Measurements from ENCODE around the gene C1QTNF4.

C1QTNF4 gene

DNA sequence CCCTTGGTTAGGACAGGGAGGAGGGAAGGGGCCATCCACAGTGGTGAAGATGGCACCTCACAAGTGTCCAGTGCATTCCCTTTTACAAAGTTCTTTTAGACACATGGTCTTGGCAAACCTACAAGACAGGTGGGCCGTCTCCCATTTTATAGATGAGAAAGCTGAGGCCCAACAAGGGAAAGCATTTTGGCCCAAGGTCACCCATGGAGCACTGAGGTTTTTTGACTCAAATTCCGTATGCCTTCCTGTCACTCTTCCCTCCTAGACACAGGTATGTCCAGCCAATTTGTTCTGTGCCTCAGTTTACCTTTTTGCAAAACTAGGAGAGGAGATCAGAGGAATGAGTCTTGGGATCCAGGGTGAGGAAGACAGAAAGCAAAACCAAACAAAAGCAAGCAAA, 1.2 kb downstream of the C1QTNF4 start:
- no peak for DNase-seq (ENCODE audit: low read depth)

DNA sequence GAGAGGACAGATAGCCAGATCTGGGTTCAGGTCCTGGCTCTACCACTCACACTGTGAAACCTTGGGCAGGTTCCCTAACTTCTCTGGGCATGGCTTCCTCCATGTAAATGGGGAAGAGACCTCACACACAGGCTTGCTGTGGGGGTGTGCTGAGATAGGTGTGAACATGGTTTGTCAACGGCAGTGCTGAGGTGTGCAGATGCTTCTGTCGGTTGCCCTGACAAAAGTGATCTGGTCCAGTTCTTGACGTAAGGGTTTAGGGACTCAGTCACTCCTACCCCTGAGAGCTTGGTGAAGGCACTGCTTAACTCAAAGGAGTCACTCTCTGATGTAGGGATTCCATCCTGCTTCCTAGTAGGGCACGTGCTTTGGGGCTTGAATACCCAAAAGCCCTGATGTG, 2.0 kb downstream of the C1QTNF4 start:
- no peak for DNase-seq (ENCODE audit: low read depth)

DNA sequence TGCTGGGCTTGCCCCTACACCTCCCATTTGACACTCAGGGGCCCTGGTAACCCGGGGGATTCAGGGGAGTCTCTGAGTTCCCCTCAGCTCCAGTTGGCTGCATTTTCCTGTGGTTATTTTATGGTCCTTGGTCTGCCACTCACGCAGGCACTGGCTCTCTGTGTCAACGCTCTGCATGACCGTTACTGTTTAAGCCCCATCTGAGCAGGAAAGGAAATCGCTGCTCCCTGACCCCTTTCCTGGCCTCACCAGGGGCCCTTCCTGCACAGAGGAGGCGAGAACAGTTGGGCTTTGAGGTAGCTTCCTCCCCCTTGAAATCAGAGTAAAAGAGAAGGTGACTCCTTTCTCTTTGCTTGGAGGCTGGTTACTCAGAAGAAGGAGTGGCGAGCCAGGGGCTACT, 2.4 kb downstream of the C1QTNF4 start:
- DNase-seq (ENCODE audit: low read depth), result no peak

GRCh38 chr11:47589977-47590861, 4.0 kb downstream of the C1QTNF4 start:
- DNase-seq (ENCODE audit: low read depth), result no peak

GRCh38 chr11:47589584-47589976, 4.6 kb downstream of the C1QTNF4 start:
- no peak for DNase-seq (ENCODE audit: low read depth)

DNA sequence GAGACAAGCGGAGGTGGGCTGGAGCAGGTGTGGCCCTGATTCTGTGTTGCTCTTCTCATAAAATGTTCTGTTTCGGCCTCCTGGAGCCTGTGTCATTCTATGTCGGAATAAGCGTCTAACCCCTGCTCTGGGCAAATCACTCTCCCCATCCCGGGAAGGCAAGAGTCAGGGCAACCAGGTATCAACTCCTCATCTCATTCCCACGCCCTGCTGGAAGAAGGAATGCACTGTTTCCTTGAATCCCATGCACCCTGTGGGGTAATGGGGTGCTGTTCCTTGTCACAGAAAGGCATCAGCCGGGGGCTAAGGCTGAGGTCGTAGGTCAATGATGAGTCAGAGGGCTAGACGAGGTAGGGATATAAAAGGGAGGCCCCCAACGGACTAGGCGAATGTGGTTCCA, 5.1 kb downstream of the C1QTNF4 start:
- no peak for DNase-seq (ENCODE audit: low read depth)

DNA sequence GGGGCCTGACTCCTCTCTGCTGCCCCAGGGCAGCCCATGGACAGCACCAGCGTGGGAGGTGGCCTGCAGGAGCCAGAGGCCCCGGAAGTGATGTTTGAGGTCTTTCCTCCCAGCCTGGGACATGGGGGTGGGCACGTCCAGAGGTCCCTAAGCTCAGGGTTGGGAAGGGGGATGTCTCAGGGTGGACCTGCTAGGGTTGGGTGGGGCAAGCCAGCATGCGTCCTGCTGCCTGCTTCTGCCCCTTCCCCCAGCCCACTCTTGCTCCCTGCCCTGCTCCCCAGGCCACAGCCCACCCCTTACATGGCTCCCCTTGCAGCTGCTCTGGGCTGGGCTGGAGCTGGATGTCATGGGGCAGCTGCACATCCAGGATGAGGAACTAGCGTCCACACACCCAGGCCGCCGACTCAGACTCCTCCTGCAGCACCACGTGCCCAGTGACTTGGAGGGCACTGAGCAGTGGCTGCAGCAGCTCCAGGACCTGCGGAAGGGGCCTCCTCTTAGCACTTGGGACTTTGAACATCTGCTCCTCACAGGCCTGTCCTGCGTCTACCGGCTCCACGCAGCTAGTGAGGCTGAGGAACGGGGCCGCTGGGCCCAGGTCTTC, 6.4 kb downstream of the C1QTNF4 start:
- DNase-seq (ENCODE audit: low read depth), result no peak

- DNase-seq (ENCODE audit: low read depth), result no peak
These were observed 7.0 kb downstream of the C1QTNF4 start for GRCh38 chr11:47587039-47587716.

DNA sequence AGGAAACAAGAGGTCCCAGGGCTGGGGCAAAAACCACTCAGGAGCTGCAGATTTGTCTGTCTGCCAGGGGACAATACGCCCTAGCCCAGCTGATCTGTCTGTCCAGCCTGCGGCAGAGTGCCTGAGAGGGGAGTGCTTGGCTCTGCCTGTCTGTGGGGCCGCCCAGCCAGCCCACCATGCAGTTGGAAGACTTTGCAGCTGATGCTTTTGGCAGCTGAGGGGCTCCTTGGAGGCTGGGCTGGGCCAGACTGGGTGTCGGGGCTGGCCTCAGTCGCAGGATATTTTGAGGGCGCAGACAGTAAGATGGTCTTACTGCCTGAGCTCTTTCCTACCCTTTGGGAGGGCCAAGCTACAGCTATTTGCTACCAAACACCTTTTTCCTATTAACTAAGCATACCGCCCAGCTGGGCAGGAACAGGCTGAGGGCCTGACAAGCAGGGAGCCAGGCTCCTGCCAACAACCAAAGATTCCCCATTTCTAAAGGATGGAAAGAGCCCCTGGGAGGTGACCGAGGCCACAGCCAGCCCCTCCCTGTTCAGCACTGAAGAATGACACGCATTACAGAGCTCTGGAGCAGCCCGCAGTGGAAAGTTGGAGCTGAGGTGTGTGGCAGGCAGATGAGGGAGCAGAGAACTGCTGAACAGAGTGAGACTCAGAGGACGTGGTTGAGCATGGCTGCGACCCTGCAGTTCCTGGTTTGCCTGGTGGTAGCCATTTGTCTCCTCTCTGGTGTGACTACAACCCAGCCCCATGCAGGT, 7.9 kb downstream of the C1QTNF4 start, which contains the start of gene FAM180B:
TSS of gene FAM180B (plus strand) at position 581 of the 758 bp plus-strand sequence. CDS start at position 672, 91 bp downstream.
- no peak for DNase-seq (ENCODE audit: low read depth)

DNA sequence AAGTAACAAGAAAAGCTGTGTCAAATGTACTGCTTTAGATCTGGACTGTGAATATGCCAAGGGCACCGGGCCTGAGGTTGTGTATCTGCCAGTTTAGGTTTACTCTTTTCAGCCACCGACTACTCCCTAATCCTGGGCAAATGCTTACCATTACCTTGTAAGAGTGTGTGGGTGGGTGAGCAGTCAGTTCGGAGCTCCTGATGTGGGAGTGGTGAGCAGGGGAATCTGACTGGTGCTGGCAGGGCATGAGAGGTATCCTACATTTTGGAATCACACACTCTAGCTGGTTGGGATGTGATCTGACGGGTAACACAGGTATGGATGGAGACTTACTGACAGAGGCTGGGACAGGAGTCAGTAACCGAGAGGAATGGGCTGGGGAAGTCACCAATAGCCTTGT, 10.4 kb downstream of the C1QTNF4 start:
- no peak for DNase-seq (ENCODE audit: low read depth)

- peak; percentile 83 for DNase-seq (ENCODE audit: low read depth)
These were observed 15.4 kb downstream of the C1QTNF4 start, which contains the start of the genes KBTBD4 and NDUFS3 for GRCh38 chr11:47578524-47579494. Gene KBTBD4 (minus strand): TSS chr11:47578970. CDS start chr11:47578951, 19 bp downstream. Gene NDUFS3 (plus strand): TSS chr11:47579074. CDS start chr11:47579092, 18 bp downstream.

GRCh38 chr11:47577460-47578041, 16.7 kb downstream of the C1QTNF4 start:
- no peak for DNase-seq (ENCODE audit: low read depth)

GRCh38 chr11:47573321-47573720, 20.9 kb downstream of the C1QTNF4 start:
- DNase-seq (ENCODE audit: low read depth), result no peak

DNA sequence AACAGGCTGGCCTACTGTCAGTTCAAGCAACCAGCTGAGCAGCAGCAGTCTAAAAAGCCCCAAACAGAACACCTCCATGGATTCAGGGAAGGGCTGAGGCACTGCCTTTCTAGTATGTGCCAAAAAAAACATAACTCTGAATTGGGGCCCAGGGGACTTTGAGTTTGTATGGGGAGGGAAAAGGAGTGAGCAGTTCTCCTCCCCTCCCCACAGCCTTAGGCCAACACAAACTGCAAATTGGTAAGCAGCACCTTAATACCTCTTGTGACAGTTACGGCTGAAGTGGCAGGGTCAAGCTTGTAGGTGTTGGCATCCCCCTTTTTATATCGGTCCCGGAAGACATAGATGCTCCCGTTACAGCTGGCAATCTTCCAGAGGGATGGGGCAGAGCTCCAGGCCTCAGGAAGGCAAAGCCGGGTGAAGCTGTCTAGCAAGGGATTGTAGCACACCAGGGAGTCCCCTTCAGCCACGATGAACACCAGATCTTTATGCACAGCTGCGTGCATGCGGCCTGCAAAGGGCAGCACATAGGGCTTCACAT, 21.4 kb downstream of the C1QTNF4 start:
- DNase-seq (ENCODE audit: low read depth), result no peak

GRCh38 chr11:47571895-47572294, 22.3 kb downstream of the C1QTNF4 start:
- no peak for DNase-seq (ENCODE audit: low read depth)

- DNase-seq (ENCODE audit: low read depth), result no peak
These were observed 22.9 kb downstream of the C1QTNF4 start for GRCh38 chr11:47571357-47571729.

GRCh38 chr11:47570651-47571356, 23.4 kb downstream of the C1QTNF4 start:
- no peak for DNase-seq (ENCODE audit: low read depth)

GRCh38 chr11:47569646-47570045, 24.6 kb downstream of the C1QTNF4 start:
- DNase-seq (ENCODE audit: low read depth), result no peak

- DNase-seq (ENCODE audit: low read depth), result no peak
These were observed 28.0 kb downstream of the C1QTNF4 start for GRCh38 chr11:47566149-47566698.

All from amniotic epithelial cell (primary cell).